Stimulated activated CD4-positive, alpha-beta T cell treated with anti-CD3 and anti-CD28 coated beads, Interleukin-4, amount 100 ng/mL, for 1 hour (primary cell): ENCODE data around the gene SERPINA4.

Source experiments
- DNase-seq: peaks from one replicate; pipeline ENCODE4 v3.0.0-alpha.2; 2020

SERPINA4 gene

GRCh38 chr14:94560751-94561655, at the start of gene SERPINA4:
TSS of gene SERPINA4 (plus strand) at chr14:94561442. CDS start at chr14:94563483, 2,041 bp downstream.
- DNase-seq: no peak

GRCh38 chr14:94514351-94514750, 46.9 kb upstream of the SERPINA4 start:
- DNase-seq: no peak

GRCh38 chr14:94515426-94515825, 45.8 kb upstream of the SERPINA4 start:
- DNase-seq: no peak

GRCh38 chr14:94515856-94516255, 45.4 kb upstream of the SERPINA4 start:
- no peak for DNase-seq

- no peak for DNase-seq
These were observed 44.0 kb upstream of the SERPINA4 start for GRCh38 chr14:94517248-94517640.

- DNase-seq: no peak
These were observed 43.5 kb upstream of the SERPINA4 start for GRCh38 chr14:94517641-94518257.

GRCh38 chr14:94521375-94522114, 39.7 kb upstream of the SERPINA4 start:
- no peak for DNase-seq

- no peak for DNase-seq
These were observed 39.0 kb upstream of the SERPINA4 start for GRCh38 chr14:94522115-94522724.

GRCh38 chr14:94523265-94523664, 38.0 kb upstream of the SERPINA4 start:
- DNase-seq: no peak

GRCh38 chr14:94524093-94524492, 37.1 kb upstream of the SERPINA4 start:
- no peak for DNase-seq

GRCh38 chr14:94531187-94531586, 30.1 kb upstream of the SERPINA4 start:
- DNase-seq: no peak

GRCh38 chr14:94532447-94532846, 28.8 kb upstream of the SERPINA4 start:
- no peak for DNase-seq

- DNase-seq: no peak
These were observed 25.7 kb upstream of the SERPINA4 start for GRCh38 chr14:94535506-94535905.

GRCh38 chr14:94536836-94537235, 24.4 kb upstream of the SERPINA4 start:
- DNase-seq: no peak

GRCh38 chr14:94538070-94538740, 23.0 kb upstream of the SERPINA4 start:
- DNase-seq: no peak

GRCh38 chr14:94539181-94539580, 22.1 kb upstream of the SERPINA4 start:
- no peak for DNase-seq

- DNase-seq: no peak
These were observed 21.0 kb upstream of the SERPINA4 start for GRCh38 chr14:94540031-94540794.

- DNase-seq: no peak
These were observed 19.8 kb upstream of the SERPINA4 start for GRCh38 chr14:94541234-94541975.

- DNase-seq: no peak
These were observed 19.0 kb upstream of the SERPINA4 start for GRCh38 chr14:94542111-94542810.

- DNase-seq: no peak
These were observed 18.3 kb upstream of the SERPINA4 start for GRCh38 chr14:94542811-94543440.
